HepG2 (cell line): Measurements from ENCODE around the gene ESYT1. TPM values are rescaled to one million over a fixed set of nuclear protein-coding genes. Genes with fewer than 3 reads are reported as not detected.

Source experiments
- EED ChIP-seq: sonication (generic); formaldehyde crosslinking; IDR thresholded peaks from 2 replicates; pipeline ENCODE4 v1.5.0; 2020; ENCODE audit warnings: mild to moderate bottlenecking, missing genetic modification reagents
- FOXA3 ChIP-seq: IDR thresholded peaks from 2 replicates; pipeline ENCODE4 v1.6.1; 2016; ENCODE audit warnings: missing genetic modification reagents, missing compliant biosample characterization
- FOXM1 ChIP-seq: sonication (generic); formaldehyde crosslinking; IDR thresholded peaks from 2 replicates; pipeline ENCODE4 v1.5.0; 2020; ENCODE audit warnings: missing genetic modification reagents
- FOXO4 ChIP-seq: sonication (generic); formaldehyde crosslinking; conservative IDR thresholded peaks from 2 replicates; pipeline ENCODE4 v1.8.1; 2023; ENCODE audit warnings: missing genetic modification reagents
- HES4 ChIP-seq: sonication (generic); formaldehyde crosslinking; IDR thresholded peaks from 2 replicates; pipeline ENCODE4 v1.9.0; 2021; ENCODE audit warnings: mild to moderate bottlenecking, missing genetic modification reagents, borderline replicate concordance
- ISX ChIP-seq: sonication (generic); formaldehyde crosslinking; conservative IDR thresholded peaks from 2 replicates; pipeline ENCODE4 v1.5.0; 2020; ENCODE audit warnings: missing genetic modification reagents
- KDM5A ChIP-seq: fragments of 200-600 bp; sonication (generic); IDR thresholded peaks from 2 replicates; pipeline ENCODE4 v1.7.0; 2018; ENCODE audit warnings: antibody characterized with exemption, mild to moderate bottlenecking, low read length, borderline replicate concordance
- KLF16 ChIP-seq, 2 experiments: sonication (generic) in 1 of 2; formaldehyde crosslinking in 1 of 2; IDR thresholded peaks; 2 replicates each; pipeline versions ENCODE4 v1.6.1 to v1.8.0; 2016 to 2023; ENCODE audit warnings: missing genetic modification reagents in 2 of 2, missing compliant biosample characterization in 1 of 2
- KMT2B ChIP-seq: IDR thresholded peaks from 2 replicates; pipeline ENCODE4 v1.6.1; 2016; ENCODE audit warnings: missing genetic modification reagents, missing compliant biosample characterization
- MYC ChIP-seq: sonication (generic); formaldehyde crosslinking; IDR thresholded peaks from 2 replicates; pipeline ENCODE4 v1.9.0; 2021; ENCODE audit warnings: missing genetic modification reagents, borderline replicate concordance
- NR3C1 ChIP-seq: sonication (generic); formaldehyde crosslinking; IDR thresholded peaks from 2 replicates; pipeline ENCODE4 v1.4.0; 2020; ENCODE audit warnings: missing genetic modification reagents
- PRMT3 ChIP-seq: sonication (generic); formaldehyde crosslinking; IDR thresholded peaks from 2 replicates; pipeline ENCODE4 v1.8.1; 2022; ENCODE audit warnings: low read depth, mild to moderate bottlenecking, moderate library complexity, missing genetic modification reagents, borderline replicate concordance
- SOX6 ChIP-seq, 2 experiments: fragments of 450-650 bp in 1 of 2; sonication (generic) in 1 of 2; formaldehyde crosslinking in 1 of 2; IDR thresholded peaks; 2 replicates each; pipeline versions ENCODE4 v1.4.0 to v1.6.1; 2017 to 2020; ENCODE audit warnings: antibody characterized with exemption in 1 of 2, mild to moderate bottlenecking in 1 of 2, missing genetic modification reagents in 1 of 2
- TGIF2 ChIP-seq: IDR thresholded peaks from 2 replicates; pipeline ENCODE4 v1.6.1; 2016; ENCODE audit warnings: control low read depth, missing compliant biosample characterization
- THRA ChIP-seq: sonication (generic); formaldehyde crosslinking; IDR thresholded peaks from 2 replicates; pipeline ENCODE4 v1.4.0; 2020; ENCODE audit warnings: missing genetic modification reagents, borderline replicate concordance
- ZBTB7A ChIP-seq: sonication (generic); formaldehyde crosslinking; IDR thresholded peaks from 2 replicates; pipeline ENCODE4 v1.8.0; 2022; ENCODE audit warnings: mild to moderate bottlenecking, missing genetic modification reagents
- ZNF234 ChIP-seq: sonication (generic); formaldehyde crosslinking; conservative IDR thresholded peaks from 2 replicates; pipeline ENCODE4 v1.5.1; 2020; ENCODE audit warnings: mild to moderate bottlenecking, missing genetic modification reagents
- ZNF432 ChIP-seq: sonication (generic); formaldehyde crosslinking; IDR thresholded peaks from 2 replicates; pipeline ENCODE4 v1.5.0; 2020; ENCODE audit warnings: missing genetic modification reagents, mild to moderate bottlenecking, borderline replicate concordance
- ZNF609 ChIP-seq: sonication (generic); formaldehyde crosslinking; IDR thresholded peaks from 2 replicates; pipeline ENCODE4 v1.4.0; 2020; ENCODE audit warnings: mild to moderate bottlenecking, missing genetic modification reagents, borderline replicate concordance
- ZNF616 ChIP-seq: sonication (generic); formaldehyde crosslinking; IDR thresholded peaks from 2 replicates; pipeline ENCODE4 v1.5.0; 2020; ENCODE audit warnings: low read depth, mild to moderate bottlenecking, missing genetic modification reagents
- ZNF768 ChIP-seq: sonication (generic); formaldehyde crosslinking; IDR thresholded peaks from 2 replicates; pipeline ENCODE4 v1.4.0; 2020; ENCODE audit warnings: missing genetic modification reagents
- ZNF879 ChIP-seq: sonication (generic); formaldehyde crosslinking; IDR thresholded peaks from 2 replicates; pipeline ENCODE4 v1.8.1; 2023; ENCODE audit warnings: missing genetic modification reagents
- polyA plus RNA-seq, 8 experiments: library from polyadenylated mRNA; depleted of rRNA in 3 of 8; stranded (reverse) in 7 of 8; unstranded in 1 of 8; fragments of >200 nt; fragmentation: Illumina TruSeq in 4 of 8; extraction: Trizol in 4 of 8; gene quantifications; 2 replicates each; pipeline versions ENCODE4 v1.2.1 to v1.2.3, GENCODE V29; 2011 to 2016; ENCODE audit warnings: low read depth in 4 of 8, missing spikeins in 1 of 8, mixed read lengths in 1 of 8; ENCODE audit not compliant: insufficient read depth in 1 of 8
- total RNA-seq, 5 experiments: library from RNA; depleted of rRNA; stranded (reverse); fragments of >200 nt; fragmentation: Illumina TruSeq; extraction: Trizol; gene quantifications; 2 replicates each; pipeline ENCODE4 v1.2.3, GENCODE V29; 2016; ENCODE audit warnings: low read depth in 1 of 5

Gene ESYT1
- total and polyA plus RNA-seq, 2 of the 13 experiments (the other 11 are each of a cell fraction or from before 2014, with no cell fraction given) = 66.9 to 71.0 TPM

GRCh38 chr12:56116267-56117081, 11.6 kb upstream of the ESYT1 start, which contains the start of gene RPL41 (continued):
- TF ChIP-seq ISX (no peak), HES4 (no peak), ZNF234 (CRISPR knock-in tag) (no peak), EED (CRISPR knock-in tag) (peak; percentile 56; the same call in 1 of the 2 replicates), PRMT3 (CRISPR knock-in tag) (peak; percentile 3; the same call in 1 of the 2 replicates), FOXA3 (CRISPR knock-in tag) (peak; percentile 45), ZBTB7A (CRISPR knock-in tag) (no peak), KMT2B (CRISPR knock-in tag) (peak; percentile 84), ZNF616 (0 out of 2 replicates have a peak, but pooled peaks have one; percentile 36), ZNF768 (CRISPR knock-in tag) (no peak; the same call in 1 of the 2 replicates), MYC (peak; percentile 95), TGIF2 (CRISPR knock-in tag) (peak; percentile 88; the same call in 1 of the 2 replicates), ZNF432 (no peak), SOX6 (IDR thresholded peaks at IDR 0.05) (no peak), SOX6 (CRISPR knock-in tag; IDR thresholded peaks at IDR 0.05) (peak; percentile 63), ZNF879 (CRISPR knock-in tag) (no peak), FOXO4 (CRISPR knock-in tag) (no peak), KLF16 (CRISPR knock-in tag; IDR thresholded peaks at IDR 0.05) (peak in 1 of 2 experiments; percentile 94; a peak in 2 of 4 replicates), KDM5A (peak; percentile 86; the same call in 1 of the 2 replicates), FOXM1 (no peak), ZNF609 (CRISPR knock-in tag) (peak; percentile 61; the same call in 1 of the 2 replicates), THRA (CRISPR knock-in tag) (peak; percentile 53; the same call in 1 of the 2 replicates), NR3C1 (CRISPR knock-in tag) (no peak)
